GM23338 (cell line): ENCODE measurements around the gene ARSB. TPM values are rescaled to one million over a fixed set of nuclear protein-coding genes. Genes with fewer than 3 reads are reported as not detected.

Source experiments
- ATAC-seq: fragments of 200-7000 bp; cut with Tn5 transposase; 3 replicates; pipeline ENCODE4 v1.9.1; 2020
- DNase-seq: peaks from one replicate; pipeline ENCODE4 v3.0.0-alpha.2; 2015; ENCODE audit warnings: low spot score
- H2AFZ ChIP-seq: fragments of 200-600 bp; sonication (generic); 2 replicates; pipeline ENCODE4 v1.8.0; 2016; ENCODE audit warnings: antibody characterized with exemption, mild to moderate bottlenecking, moderate library complexity
- H3F3A ChIP-seq: fragments of 200-600 bp; sonication (generic); replicated peaks from 2 replicates; pipeline ENCODE4 v1.8.0; 2017; ENCODE audit warnings: antibody characterized with exemption, mixed run types, low read depth
- H3K27ac ChIP-seq: fragments of 200-600 bp; sonication (generic); 2 replicates; pipeline ENCODE4 v1.6.1; 2016; ENCODE audit warnings: low read depth
- H3K27me3 ChIP-seq: fragments of 200-600 bp; sonication (generic); 2 replicates; pipeline ENCODE4 v1.8.0; 2016; ENCODE audit warnings: mild to moderate bottlenecking, mixed run types, moderate library complexity; ENCODE audit not compliant: insufficient read depth
- H3K36me3 ChIP-seq: fragments of 200-600 bp; sonication (generic); 2 replicates; pipeline ENCODE4 v1.8.0; 2016; ENCODE audit warnings: mild to moderate bottlenecking; ENCODE audit not compliant: insufficient read depth
- H3K4me1 ChIP-seq: fragments of 200-600 bp; sonication (generic); 2 replicates; pipeline ENCODE4 v1.8.0; 2016; ENCODE audit warnings: mild to moderate bottlenecking, moderate library complexity; ENCODE audit not compliant: insufficient read depth
- H3K4me2 ChIP-seq: fragments of 200-600 bp; sonication (generic); 2 replicates; pipeline ENCODE4 v1.7.1; 2017; ENCODE audit warnings: mixed run types
- H3K4me3 ChIP-seq: fragments of 200-600 bp; sonication (generic); 2 replicates; pipeline ENCODE4 v1.6.1; 2016; ENCODE audit warnings: mixed run types
- H3K79me2 ChIP-seq: fragments of 200-600 bp; sonication (generic); replicated peaks from 2 replicates; pipeline ENCODE4 v1.8.0; 2017; ENCODE audit warnings: mild to moderate bottlenecking; ENCODE audit not compliant: insufficient read depth
- H3K9me2 ChIP-seq: fragments of 200-600 bp; sonication (generic); 2 replicates; pipeline ENCODE4 v1.8.0; 2017; ENCODE audit not compliant: insufficient read depth
- H4K20me1 ChIP-seq: fragments of 200-600 bp; sonication (generic); replicated peaks from 2 replicates; pipeline ENCODE4 v1.8.0; 2017; ENCODE audit warnings: mild to moderate bottlenecking; ENCODE audit not compliant: insufficient read depth
- H3K27ac Mint-ChIP-seq: 2 replicates; pipeline ENCODE4 v1.8.0; 2020; ENCODE audit warnings: inconsistent platforms, mild to moderate bottlenecking, moderate library complexity, mixed read lengths
- H3K27me3 Mint-ChIP-seq: 3 replicates; pipeline ENCODE4 v1.8.0; 2022; ENCODE audit warnings: low read depth, mild to moderate bottlenecking, moderate library complexity, mixed read lengths, inconsistent platforms; ENCODE audit not compliant: insufficient read depth, poor library complexity
- H3K36me3 Mint-ChIP-seq: 3 replicates; pipeline ENCODE4 v1.8.0; 2021; ENCODE audit warnings: low read depth, mild to moderate bottlenecking, inconsistent platforms, moderate library complexity, mixed read lengths
- H3K4me1 Mint-ChIP-seq: 3 replicates; pipeline ENCODE4 v1.8.0; 2020; ENCODE audit warnings: mild to moderate bottlenecking, inconsistent platforms, mixed read lengths
- H3K4me3 Mint-ChIP-seq: 3 replicates; pipeline ENCODE4 v1.8.0; 2021; ENCODE audit warnings: moderate library complexity, mild to moderate bottlenecking, inconsistent platforms, mixed read lengths
- H3K9me3 Mint-ChIP-seq: 3 replicates; pipeline ENCODE4 v1.8.0; 2020; ENCODE audit warnings: moderate library complexity, mild to moderate bottlenecking, inconsistent platforms, mixed read lengths
- CREB1 ChIP-seq: fragments of 250-450 bp; sonication (Bioruptor Pico); IDR thresholded peaks from 2 replicates; pipeline ENCODE4 v1.5.0; 2020; ENCODE audit warnings: low read depth, mild to moderate bottlenecking, moderate library complexity
- EZH2 ChIP-seq: fragments of 200-600 bp; sonication (generic); IDR thresholded peaks from one replicate; pipeline ENCODE4 v1.8.0; 2017; ENCODE audit warnings: antibody characterized with exemption, mild to moderate bottlenecking, low read depth; ENCODE audit not compliant: unreplicated experiment
- EZH2phosphoT487 ChIP-seq: fragments of 200-600 bp; sonication (generic); IDR thresholded peaks from one replicate; pipeline ENCODE4 v1.8.1; 2018; ENCODE audit warnings: antibody characterized with exemption; ENCODE audit not compliant: unreplicated experiment
- JUNB ChIP-seq: IDR thresholded peaks from one replicate; pipeline ENCODE4 v1.6.1; 2016; ENCODE audit warnings: antibody characterized with exemption; ENCODE audit not compliant: unreplicated experiment
- NANOG ChIP-seq: IDR thresholded peaks from 2 replicates; pipeline ENCODE4 v1.6.1; 2016; ENCODE audit warnings: antibody characterized with exemption, borderline replicate concordance
- POLR2AphosphoS5 ChIP-seq: IDR thresholded peaks from 2 replicates; pipeline ENCODE4 v1.6.1; 2016; ENCODE audit warnings: antibody characterized with exemption, low read depth
- STAT1 ChIP-seq: IDR thresholded peaks from one replicate; pipeline ENCODE4 v1.6.1; 2016; ENCODE audit warnings: antibody characterized with exemption; ENCODE audit not compliant: unreplicated experiment
- ZNF114 ChIP-seq: fragments of 250-450 bp; sonication (Bioruptor Pico); IDR thresholded peaks from 2 replicates; pipeline ENCODE4 v1.5.0; 2020; ENCODE audit warnings: mild to moderate bottlenecking, moderate library complexity
- ZNF331 ChIP-seq: fragments of 250-450 bp; sonication (Bioruptor Pico); IDR thresholded peaks from 2 replicates; pipeline ENCODE4 v1.5.0; 2020; ENCODE audit warnings: low read depth, mild to moderate bottlenecking, moderate library complexity
- ZNF462 ChIP-seq: fragments of 250-450 bp; sonication (Bioruptor Pico); IDR thresholded peaks from 2 replicates; pipeline ENCODE4 v1.5.0; 2020; ENCODE audit warnings: mild to moderate bottlenecking, moderate library complexity
- polyA plus RNA-seq: library from polyadenylated mRNA; unstranded; fragments of >200 nt; fragmentation: Nextera tagmentation; extraction: Ambion mirVana; gene quantifications from 2 replicates; pipeline ENCODE4 v1.2.1, GENCODE V29; 2016
- total RNA-seq: library from RNA; depleted of rRNA; stranded (reverse); fragments of >200 nt; shearing (Covaris generic); gene quantifications from 2 replicates; pipeline ENCODE4 v1.2.3, GENCODE V29; 2014

The ARSB gene
- total and polyA plus RNA-seq, 2 experiments from 2014 or later = 7.4 to 24.6 TPM

GRCh38 chr5:78791501-78792100 lies 193.5 kb downstream of the ARSB start (continued):
- no peak for TF ChIP-seq ZNF462 (CRISPR knock-in tag)
- TF ChIP-seq POLR2AphosphoS5 = no peak
- no peak for TF ChIP-seq EZH2
- TF ChIP-seq STAT1 = no peak
- TF ChIP-seq CREB1 = no peak

- H3K4me2 ChIP-seq = no peak overlapping the region
- TF ChIP-seq ZNF114 (CRISPR knock-in tag) (no peak), EZH2phosphoT487 (no peak), EZH2 (no peak), NANOG (no peak), STAT1 (no peak), ZNF331 (CRISPR knock-in tag) (no peak), ZNF462 (CRISPR knock-in tag) (no peak), JUNB (no peak), CREB1 (no peak)
Measured at GRCh38 chr5:78787783-78788182, 197.3 kb downstream of the ARSB start.

More at GRCh38 chr5:78787783-78788182, 197.3 kb downstream of the ARSB start:
- peaks cover 2% of the 10 kb centered on the region for H3K27me3 Mint-ChIP-seq
- no peak overlapping the region for H3K27ac Mint-ChIP-seq
- no peaks in the 10 kb centered on the region for H3K79me2 ChIP-seq
- H3K9me2 ChIP-seq = no peaks in the 10 kb centered on the region
- H3F3A ChIP-seq = no peaks in the 10 kb centered on the region
- H3K27ac ChIP-seq = no peak overlapping the region
- H4K20me1 ChIP-seq = no peaks in the 10 kb centered on the region
- DNase-seq (no peak), ATAC-seq (no peak)
- no peaks in the 10 kb centered on the region for H3K4me1 Mint-ChIP-seq
- H3K4me3 ChIP-seq = no peak overlapping the region
- H3K27me3 ChIP-seq = no peaks in the 10 kb centered on the region
- H3K4me1 ChIP-seq = no peaks in the 10 kb centered on the region
- no peak overlapping the region for H3K4me3 Mint-ChIP-seq
- no peaks in the 10 kb centered on the region for H3K36me3 Mint-ChIP-seq
- no peaks in the 10 kb centered on the region for H3K9me3 Mint-ChIP-seq
- no peaks in the 10 kb centered on the region for H3K36me3 ChIP-seq
- H2AFZ ChIP-seq = no peak overlapping the region
